Stimulated activated CD4-positive, alpha-beta T cell treated with anti-CD3 and anti-CD28 coated beads, Interleukin-4, amount 100 ng/mL, for 24 hours (primary cell): ENCODE results near the gene ZNF491.
"Not testable (repeated sequence)": the region's sequence is repeated elsewhere in the genome, so short reads cannot be mapped to it uniquely, and the experiment has no call there.

Experiments
- DNase-seq: peaks from one replicate; pipeline ENCODE4 v3.0.0-alpha.2; 2020

ZNF491 gene

DNA sequence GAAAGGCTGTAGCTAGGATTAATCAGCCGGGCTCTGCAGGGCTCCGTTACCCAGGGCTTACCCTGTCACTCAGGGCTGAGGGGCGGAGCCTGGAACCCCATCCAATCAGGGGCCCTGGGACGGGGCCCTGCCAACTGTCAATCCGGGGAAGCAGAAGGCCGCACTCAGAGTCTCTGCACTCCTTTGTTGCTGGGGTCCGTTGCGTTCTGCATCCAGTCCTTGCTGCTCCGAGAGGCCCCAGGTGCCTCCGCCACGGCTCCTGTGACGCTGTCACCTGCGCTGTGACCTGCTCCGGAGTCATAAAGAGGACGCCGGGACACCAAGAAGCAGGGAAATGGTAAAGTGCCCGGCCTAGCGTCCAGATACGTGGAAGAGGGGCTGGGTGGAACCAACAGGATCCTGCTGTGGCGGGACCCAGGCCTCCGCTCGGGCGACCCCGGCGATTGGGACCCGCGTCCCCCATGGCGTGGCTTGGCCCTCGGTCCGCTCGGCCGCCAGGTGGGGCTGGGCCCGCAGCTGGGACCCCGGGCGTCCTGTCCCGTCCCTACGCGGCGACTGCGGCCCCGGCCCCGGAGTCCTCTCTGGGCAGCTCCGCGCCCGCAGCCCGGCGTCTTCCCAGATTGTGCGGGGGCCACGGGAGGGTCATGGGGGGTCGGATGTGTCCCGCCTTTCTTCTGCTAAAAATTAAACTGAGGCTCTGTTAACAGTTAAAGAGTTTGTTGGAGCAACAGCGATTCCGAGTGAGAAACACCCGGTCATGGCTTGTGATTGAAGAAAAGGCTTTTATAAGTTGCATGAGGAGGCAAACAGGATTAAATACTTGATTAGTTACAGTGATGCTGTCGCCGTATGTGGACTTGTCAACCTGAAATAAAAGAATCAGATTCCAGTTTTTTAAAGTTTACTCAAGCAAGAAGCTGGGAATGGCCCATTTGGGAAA lies at the start of gene ZNF491:
Gene ZNF491 (plus strand): TSS at position 133 of the 940 bp plus-strand sequence. CDS start 7,431 bp downstream, outside the sequence.
- peak; percentile 89 for DNase-seq

DNA sequence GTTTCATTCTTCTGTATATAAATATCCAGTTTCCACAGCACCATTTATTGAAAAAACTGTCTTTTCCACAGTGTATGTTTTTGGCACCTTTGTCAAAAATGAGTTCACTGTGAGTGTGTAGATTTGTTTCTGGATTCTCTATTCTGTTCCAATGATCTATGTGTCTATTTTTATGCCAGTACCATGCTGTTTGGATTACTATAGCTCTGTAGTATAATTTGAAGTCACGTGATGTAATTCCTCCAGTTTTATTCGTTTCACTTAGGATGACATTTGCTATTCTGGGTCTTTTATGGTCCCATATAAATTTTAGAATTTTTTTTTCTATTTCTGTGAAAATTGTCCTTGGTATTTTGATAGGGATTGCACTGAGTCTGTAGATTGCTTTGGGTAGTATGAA lies 48.6 kb upstream of the ZNF491 start:
- DNase-seq: no peak

DNA sequence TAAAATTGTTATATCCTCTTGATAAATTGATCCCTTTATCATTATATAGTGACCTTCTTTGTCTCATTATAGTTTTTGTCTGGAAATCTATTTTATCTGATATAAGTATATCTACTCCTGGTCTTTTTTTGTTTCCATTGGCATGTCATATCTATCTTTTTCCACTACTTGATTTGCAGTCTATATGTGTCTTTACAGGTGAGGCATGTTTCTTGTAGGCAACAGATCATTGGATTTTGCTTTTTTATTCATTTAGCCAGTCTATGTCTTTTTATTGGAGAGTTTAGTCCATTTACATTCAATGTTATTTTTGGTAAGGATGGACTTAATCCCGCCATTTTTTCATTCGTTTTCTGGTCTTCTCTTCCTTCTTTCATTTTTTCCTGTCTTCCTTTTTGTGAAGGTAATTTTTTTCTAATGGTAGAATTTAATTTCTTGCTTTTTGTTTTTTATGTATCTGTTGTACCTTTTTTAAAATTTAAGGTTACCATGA lies 46.0 kb upstream of the ZNF491 start:
- DNase-seq: no peak

DNA sequence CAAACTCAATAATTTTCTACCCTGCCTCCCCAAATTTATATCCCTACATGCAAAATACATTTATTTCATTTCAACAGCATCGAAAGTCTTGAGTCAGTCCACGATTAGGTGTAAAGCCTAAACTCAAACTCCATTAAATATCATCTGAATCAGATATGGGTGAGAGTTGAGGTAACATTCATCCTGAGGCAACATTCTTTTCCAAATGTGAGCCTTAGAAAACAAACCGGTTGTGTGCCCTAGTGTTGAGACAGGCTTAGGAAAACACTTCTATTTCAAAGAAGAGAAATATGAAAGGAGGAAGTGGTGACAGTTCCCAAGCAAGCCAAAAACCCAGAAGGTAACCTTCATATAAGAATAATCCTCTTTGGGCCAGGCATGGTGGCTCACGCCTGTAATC lies 43.7 kb upstream of the ZNF491 start:
- DNase-seq: no peak

DNA sequence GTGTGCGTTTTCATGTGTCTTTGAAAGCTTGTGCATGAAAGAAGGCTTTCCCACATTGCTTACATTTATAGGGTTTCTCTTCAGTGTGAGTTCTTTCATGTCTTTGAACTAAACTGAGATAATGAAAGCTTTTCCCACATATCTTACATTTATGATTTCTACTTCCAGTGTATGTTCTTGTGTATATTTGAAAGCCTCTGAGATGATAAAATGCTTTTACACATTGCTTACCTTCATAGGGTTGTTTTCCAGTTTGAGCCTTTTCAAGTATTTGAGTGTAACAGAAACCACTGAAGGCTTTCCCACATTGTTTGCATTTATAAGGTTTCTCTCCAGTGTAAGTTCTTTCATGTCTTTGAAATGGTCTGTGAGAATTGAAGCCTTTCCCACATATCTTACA lies 41.4 kb upstream of the ZNF491 start:
- DNase-seq: no peak

DNA sequence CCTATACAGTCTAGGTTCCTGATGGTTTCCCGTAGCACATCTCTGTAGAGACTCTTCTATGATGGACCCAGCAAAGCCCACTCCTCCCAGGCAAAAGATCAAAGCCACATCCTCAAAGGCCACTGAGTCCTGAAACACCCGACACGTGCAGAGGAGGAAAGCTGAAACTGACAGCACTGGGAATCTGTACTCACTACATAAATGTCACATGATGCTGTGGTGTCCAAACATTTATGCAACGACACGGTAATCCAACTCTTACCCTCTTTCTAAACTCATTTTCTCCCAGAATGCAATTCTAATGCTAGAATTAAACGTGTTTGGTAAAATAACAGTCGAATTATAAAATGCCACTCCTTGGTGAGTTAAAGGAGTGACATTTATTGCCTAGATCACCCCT lies 38.5 kb upstream of the ZNF491 start:
- DNase-seq: no peak

GRCh38 chr19:11763117-11763516 lies 35.2 kb upstream of the ZNF491 start:
- no peak for DNase-seq

DNA sequence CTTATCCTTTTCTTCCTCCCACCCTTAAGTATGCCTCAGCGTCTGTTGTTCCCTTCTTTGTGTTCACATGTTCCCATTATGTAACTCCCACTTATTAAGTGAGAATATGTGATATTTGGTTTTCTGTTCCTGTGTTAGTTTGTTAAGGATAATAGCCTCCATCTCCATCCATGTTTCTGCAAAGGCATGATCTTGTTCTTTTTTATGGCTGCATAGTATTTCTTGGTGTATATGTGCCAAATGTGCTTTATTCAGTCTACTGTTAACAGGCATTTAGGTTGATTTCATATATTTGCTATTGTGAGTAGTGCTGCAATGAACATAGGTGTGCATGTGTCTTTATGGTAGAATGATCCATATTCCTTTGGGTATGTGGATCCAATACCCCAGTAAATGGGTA lies 34.7 kb upstream of the ZNF491 start:
- DNase-seq: no peak

DNA sequence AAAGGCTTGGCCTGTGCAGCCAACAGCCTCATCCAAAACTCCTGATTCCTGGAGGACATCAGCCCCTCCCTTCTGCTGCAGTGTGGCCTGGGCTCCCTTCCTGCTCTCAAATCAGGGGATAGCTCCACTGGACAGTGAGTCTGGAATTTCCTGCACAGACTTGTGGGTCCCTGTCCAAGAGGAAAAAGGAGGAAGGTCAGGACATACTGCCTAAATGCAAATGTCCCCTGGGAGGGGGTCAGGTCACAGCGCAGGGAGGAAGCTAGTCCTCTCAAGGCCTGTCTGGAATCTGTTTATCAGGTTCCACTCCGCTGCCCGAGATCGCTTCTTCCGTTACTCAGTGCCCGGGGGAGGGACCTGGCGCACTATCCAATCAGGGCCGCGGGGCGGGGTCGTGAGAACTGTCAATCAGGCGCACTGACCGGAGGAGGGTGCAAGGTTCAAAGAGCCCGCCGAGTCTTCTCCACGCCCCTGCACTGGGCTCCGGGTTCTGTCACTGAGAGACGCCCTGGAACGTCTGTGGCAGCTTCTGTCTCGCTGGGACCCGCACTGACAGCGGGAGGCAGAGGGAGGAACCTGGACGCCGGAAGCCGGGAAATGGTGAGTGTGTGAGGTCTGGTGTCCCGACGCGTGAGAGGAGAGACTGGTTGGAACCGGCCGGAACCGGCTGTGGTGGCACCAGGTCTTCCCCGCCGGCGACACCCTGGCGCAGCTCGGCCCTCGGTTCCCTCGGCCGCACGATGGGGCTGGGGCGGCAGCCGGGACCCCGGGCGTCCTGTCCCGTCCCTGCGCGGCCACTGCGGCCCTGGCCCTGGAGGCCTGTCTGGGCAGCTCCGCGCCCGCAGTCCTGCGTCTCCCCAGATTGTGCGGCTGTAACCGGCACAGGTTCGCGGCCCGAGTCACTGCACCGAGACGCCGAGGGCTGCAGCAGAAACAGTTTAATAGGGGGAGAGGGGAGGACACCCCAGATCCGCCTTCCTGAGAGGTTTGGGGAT lies 31.4 kb upstream of the ZNF491 start, which contains the start of gene ZNF441:
Gene ZNF441 (plus strand): TSS at position 404 of the 995 bp plus-strand sequence. CDS start 194 bp downstream, at position 598.
- peak; percentile 95 for DNase-seq

DNA sequence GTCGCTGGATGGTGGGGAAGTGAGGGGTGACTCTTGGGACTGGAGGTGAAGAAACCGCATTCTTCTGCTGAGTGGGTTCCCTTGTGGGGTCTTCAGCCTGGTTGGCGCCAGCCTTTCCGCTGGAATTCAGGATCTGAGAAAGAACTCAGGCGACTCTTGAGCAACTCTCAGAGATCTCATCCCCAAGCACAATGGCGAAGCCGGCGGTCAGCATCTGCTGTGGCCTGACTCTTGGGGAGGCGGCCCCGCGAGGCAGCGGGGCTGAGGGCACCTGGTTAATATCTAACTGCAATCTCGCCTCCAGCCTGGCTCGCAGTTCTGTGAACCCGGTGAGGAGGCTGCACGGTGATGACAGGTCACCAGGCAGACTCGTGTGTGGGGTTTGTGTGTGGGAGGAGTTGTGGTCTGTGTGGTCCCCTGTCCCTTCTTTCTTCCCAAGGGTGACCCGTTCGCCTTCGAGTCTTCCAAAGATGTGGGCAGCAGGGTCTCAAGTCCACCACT lies 30.6 kb upstream of the ZNF491 start:
- DNase-seq: peak; percentile 25

DNA sequence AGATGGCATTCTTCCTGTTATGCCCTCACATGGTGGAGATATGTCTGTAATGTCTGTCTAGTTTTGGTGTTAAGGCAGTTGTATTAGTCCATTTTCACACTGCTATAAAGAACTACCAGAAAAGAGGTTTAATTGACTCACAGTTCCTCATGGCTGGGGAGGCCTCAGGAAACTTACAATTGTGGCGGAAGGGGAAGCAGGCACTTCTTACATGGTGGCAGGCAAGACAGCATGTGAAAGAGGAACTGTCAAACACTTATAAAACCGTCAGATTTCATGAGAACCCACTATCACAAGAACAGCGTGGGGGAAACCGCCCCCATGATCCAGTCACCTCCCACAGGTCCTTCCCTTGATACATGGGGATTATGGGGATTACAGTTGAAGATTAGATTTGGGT lies 28.3 kb upstream of the ZNF491 start:
- DNase-seq: no peak

GRCh38 chr19:11771520-11771919 lies 26.8 kb upstream of the ZNF491 start:
- not testable (repeated sequence) for DNase-seq

DNA sequence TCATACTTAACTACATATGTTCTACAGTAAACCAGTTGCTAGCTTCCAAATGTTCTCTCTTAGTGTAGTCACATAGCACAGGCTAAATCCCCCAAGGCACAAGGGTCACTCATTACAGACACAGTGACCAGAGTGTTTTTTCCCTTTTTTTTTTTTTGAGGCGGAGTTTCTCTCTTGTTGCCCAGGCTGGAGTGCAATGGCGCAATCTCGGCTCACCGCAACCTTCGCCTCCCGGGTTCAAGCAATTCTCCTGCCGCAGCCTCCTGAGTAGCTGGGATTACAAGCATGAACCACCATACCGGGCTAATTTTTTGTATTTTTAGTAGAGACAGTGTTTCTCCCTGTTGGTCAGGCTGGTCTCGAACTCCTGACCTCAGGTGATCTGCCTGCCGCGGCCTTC lies 21.7 kb upstream of the ZNF491 start:
- DNase-seq: not testable (repeated sequence)

DNA sequence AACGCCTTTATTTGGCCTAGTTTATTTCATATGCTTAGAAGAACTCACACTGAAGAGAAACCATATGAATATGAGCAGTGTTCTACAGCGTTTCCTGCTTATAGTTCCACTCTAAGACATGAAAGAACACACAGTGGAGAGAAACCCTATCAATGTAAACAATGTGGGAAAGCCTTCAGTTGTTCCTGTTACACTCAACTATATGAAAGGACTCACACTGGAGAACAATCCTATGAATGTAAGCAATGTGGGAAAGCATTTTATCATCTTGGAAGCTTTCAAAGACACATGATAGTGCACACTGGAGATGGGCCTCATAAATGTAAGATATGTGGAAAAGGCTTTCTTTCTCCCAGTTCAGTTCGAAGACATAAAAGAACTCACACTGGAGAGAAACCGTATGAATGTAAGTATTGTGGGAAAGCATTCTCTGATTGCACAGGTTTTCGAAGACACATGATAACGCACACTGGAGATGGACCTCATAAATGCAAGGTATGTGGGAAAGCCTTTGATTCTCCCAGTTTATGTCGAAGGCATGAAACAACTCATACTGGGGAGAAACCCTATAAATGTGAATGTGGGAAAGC lies 17.8 kb upstream of the ZNF491 start:
- DNase-seq: no peak

DNA sequence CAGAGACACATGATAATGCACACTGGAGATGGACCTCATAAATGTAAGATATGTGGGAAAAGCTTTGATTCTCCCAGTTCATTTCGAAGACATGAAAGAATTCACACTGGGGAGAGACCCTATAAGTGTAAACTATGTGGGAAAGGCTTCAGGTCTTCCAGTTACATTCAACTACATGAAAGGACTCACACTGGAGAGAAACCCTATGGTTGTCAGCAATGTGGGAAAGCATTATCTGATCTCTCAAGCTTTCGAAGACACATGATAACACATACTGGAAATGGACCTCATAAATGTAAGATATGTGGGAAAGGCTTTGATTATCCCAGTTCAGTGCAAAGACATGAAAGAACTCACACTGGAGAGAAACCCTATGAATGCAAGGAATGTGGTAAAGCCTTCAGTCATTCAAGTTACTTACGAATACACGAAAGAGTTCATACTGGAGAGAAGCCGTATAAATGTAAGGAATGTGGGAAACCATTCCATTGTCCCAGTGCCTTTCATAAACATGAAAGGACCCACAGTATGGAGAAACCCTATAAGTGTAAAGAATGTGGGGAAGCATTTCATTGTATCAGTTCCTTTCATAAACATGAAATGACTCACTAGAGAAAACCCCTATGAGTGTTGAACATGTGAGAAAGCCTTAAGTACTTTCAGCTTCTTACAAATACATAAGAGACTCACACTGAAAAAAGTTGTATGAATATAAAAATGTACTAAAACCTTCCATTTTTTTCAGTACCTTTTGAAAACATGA lies 16.8 kb upstream of the ZNF491 start:
- no peak for DNase-seq

DNA sequence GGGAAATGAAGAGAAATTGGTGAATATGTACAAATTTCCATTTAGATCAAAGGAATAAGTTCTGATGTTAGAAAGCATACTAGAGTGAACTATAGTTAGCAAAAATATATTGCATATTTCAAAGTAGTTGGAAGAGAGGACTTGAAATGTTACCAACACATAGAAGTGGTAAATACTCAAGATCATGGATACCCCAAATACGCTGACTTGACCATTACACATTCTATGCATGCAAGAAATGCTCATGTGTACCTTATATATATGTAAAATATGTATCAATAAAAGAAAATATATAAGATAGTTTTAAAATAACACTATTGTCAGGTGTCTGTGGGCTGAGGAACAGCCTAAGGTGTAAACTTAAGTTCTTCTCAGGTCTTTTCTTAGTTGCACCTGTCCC lies 14.6 kb upstream of the ZNF491 start:
- DNase-seq: no peak

DNA sequence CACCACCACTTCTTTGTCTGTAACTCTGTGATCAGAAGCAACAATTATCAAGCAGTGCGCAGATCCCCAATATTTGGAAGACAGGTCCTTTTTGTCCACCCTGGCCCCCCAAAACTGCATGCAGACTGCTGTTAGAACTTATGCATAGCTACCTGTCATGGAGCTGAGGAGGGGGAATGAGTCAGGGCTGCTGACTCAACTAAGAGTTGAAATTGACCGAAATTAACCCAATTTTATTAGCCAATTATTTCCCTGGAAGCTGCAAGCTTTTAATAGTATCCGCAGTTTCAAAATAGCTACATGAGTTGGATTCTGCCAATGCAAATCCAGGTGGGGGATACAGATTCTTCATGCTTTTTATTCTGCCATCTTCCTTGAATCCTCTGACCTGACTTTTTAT lies 14.0 kb upstream of the ZNF491 start:
- DNase-seq: no peak

GRCh38 chr19:11787536-11787935 lies 10.8 kb upstream of the ZNF491 start:
- DNase-seq: no peak

DNA sequence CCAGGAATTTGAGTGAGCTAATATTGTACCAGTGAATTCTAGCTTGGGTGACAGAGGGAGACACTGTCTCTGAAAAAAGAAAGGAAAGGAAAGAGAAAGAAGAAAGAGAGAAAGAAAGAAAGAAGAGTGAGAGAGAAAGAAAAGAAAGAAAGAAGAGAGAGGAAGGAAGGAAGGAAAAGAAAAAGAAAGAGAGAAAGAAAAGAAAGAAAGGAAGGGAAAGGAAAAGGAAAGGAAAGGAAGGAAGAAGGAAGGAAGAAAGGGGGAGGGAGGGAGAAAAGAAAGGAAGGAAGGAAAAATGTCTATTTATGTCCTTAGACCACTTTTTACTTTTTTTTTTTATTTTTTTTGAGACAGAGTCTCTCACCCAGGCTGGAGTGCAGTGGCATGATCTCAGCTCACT lies 5.4 kb upstream of the ZNF491 start:
- DNase-seq: no peak

DNA sequence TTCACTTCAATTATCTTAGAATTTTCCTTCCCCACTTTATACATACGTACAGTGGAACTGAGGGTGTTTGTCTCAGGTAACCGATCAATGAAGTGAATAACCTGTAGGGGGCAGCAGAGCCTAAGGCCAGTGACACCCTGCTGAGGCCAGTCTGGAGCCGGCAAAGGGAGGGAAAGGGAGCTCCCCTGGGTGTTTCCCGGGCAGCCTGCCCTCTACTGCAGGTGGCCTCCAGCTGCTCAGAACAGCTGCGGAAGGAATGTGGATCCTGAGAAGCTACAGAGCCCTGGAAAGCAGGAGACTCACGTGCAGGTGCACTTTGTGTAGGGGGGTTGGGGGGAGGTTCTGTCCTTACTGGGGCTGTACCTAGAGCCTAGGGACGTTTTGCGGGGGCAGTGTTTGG lies 832 bp upstream of the ZNF491 start:
- peak; percentile 84 for DNase-seq

DNA sequence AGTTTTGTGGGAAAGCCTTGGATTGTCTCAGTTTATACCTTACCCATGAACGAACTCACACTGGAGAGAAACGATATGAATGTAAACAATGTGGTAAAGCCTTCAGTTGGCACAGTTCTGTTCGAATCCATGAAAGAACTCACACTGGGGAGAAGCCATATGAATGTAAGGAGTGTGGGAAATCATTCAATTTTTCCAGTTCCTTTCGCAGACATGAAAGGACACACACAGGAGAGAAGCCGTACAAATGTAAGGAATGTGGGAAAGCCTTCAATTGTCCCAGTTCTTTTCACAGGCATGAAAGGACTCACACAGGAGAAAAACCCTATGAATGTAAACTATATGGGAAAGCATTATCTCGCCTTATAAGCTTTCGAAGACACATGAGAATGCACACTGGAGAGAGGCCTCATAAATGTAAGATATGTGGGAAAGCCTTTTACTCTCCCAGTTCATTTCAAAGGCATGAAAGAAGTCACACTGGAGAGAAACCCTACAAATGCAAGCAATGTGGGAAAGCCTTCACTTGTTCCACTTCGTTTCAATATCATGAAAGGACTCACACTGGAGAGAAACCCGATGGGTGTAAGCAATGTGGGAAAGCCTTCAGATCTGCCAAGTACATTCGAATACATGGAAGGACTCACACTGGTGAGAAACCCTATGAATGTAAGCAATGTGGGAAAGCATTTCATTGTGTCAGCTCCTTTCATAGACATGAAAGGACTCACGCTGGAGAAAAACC lies 8.2 kb downstream of the ZNF491 start:
- no peak for DNase-seq
